Gastroesophageal sphincter (tissue), 3 donors: ENCODE data around the gene KLRG1.

ENCODE experiments used
- EP300 ChIP-seq: sonication (generic); formaldehyde crosslinking; IDR thresholded peaks from one replicate; pipeline ENCODE4 v1.6.1; 2017; ENCODE audit warnings: antibody characterized with exemption, mild to moderate bottlenecking
- POLR2A ChIP-seq, 2 donors: fragments of 450-650 bp; IDR thresholded peaks; one replicate each; pipeline ENCODE4 v1.6.1; 2017; ENCODE audit warnings: antibody characterized with exemption in 2 of 2, mild to moderate bottlenecking in 2 of 2, moderate library complexity in 1 of 2
- POLR2AphosphoS5 ChIP-seq: sonication (generic); formaldehyde crosslinking; IDR thresholded peaks from one replicate; pipeline ENCODE4 v1.6.1; 2017; ENCODE audit warnings: antibody characterized with exemption
- TF ChIP-seq, protein P1 (sequence below), 4 experiments: fragments of 200-600 bp in 2 of 4; fragments of 450-650 bp in 2 of 4; sonication (generic) in 1 of 4; IDR thresholded peaks; one replicate each; pipeline ENCODE4 v1.5.1; 2017 to 2019; ENCODE audit warnings: antibody characterized with exemption in 4 of 4, mild to moderate bottlenecking in 2 of 4, moderate library complexity in 2 of 4

GRCh38 chr12:9033265-9033887 lies 44.0 kb downstream of the KLRG1 start:
- TF ChIP-seq, protein P1, sequence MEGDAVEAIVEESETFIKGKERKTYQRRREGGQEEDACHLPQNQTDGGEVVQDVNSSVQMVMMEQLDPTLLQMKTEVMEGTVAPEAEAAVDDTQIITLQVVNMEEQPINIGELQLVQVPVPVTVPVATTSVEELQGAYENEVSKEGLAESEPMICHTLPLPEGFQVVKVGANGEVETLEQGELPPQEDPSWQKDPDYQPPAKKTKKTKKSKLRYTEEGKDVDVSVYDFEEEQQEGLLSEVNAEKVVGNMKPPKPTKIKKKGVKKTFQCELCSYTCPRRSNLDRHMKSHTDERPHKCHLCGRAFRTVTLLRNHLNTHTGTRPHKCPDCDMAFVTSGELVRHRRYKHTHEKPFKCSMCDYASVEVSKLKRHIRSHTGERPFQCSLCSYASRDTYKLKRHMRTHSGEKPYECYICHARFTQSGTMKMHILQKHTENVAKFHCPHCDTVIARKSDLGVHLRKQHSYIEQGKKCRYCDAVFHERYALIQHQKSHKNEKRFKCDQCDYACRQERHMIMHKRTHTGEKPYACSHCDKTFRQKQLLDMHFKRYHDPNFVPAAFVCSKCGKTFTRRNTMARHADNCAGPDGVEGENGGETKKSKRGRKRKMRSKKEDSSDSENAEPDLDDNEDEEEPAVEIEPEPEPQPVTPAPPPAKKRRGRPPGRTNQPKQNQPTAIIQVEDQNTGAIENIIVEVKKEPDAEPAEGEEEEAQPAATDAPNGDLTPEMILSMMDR (IDR thresholded peaks at IDR 0.05) = no peak
- TF ChIP-seq POLR2AphosphoS5 (no peak), POLR2A (IDR thresholded peaks at IDR 0.05) (no peak), EP300 (no peak)
